Measurements from ENCODE around the gene RABEP1. TPM values are rescaled to one million over a fixed set of nuclear protein-coding genes. Genes with fewer than 3 reads are reported as not detected.
"Not testable (repeated sequence)": the region's sequence is repeated elsewhere in the genome, so short reads cannot be mapped to it uniquely, and the experiment has no call there.

Gene RABEP1
- total and polyA plus RNA-seq, 2 donors from 2014 or later = 21.1 to 47.6 TPM

GRCh38 chr17:5236938-5237540 lies 45.0 kb upstream of the RABEP1 start:
- intact Hi-C loops (cut with DNase I) = no loop called here
- FAIRE-seq (no peak), DNase-seq (no peak)
- H3K36me3 ChIP-seq (ENCODE audit: control insufficient read depth in 2 of 3, insufficient read depth in 3 of 3, low read length in 3 of 3) = no peaks in the 10 kb centered on the region
- no peaks in the 10 kb centered on the region for H3K9me3 ChIP-seq (ENCODE audit: control insufficient read depth in 2 of 3, insufficient read depth in 1 of 3, low read length in 3 of 3)
- no peaks in the 10 kb centered on the region for H3K27me3 ChIP-seq (ENCODE audit: control insufficient read depth, insufficient read depth, low read length)
- H3K4me1 ChIP-seq (ENCODE audit: control insufficient read depth in 2 of 3, insufficient read depth in 2 of 3, low read depth in 1 of 3, low read length in 3 of 3) = no peaks in the 10 kb centered on the region
- no peak overlapping the region for H3K4me3 ChIP-seq (ENCODE audit: low read length in 3 of 3)
- TF ChIP-seq CTCF (IDR thresholded peaks at IDR 0.05; ENCODE audit: borderline replicate concordance, extremely low read depth, insufficient read depth) = no peak
- no peak overlapping the region for H3K27ac ChIP-seq (ENCODE audit: low read depth in 2 of 2, low read length in 2 of 2)
- H3K9ac ChIP-seq (ENCODE audit: low read length in 3 of 3) = no peak overlapping the region

- TF ChIP-seq CTCF (IDR thresholded peaks at IDR 0.05; ENCODE audit: borderline replicate concordance, extremely low read depth, insufficient read depth) = peak; percentile 58
- intact Hi-C loops (cut with DNase I) = no loop called here
- Histone ChIP-seq H3K27me3 (ENCODE audit: control insufficient read depth, insufficient read depth, low read length) (no peaks in the 10 kb centered on the region), H3K9me3 (ENCODE audit: control insufficient read depth in 2 of 3, insufficient read depth in 1 of 3, low read length in 3 of 3) (no peaks in the 10 kb centered on the region), H3K4me1 (ENCODE audit: control insufficient read depth in 2 of 3, insufficient read depth in 2 of 3, low read depth in 1 of 3, low read length in 3 of 3) (no peaks in the 10 kb centered on the region), H3K27ac (ENCODE audit: low read depth in 2 of 2, low read length in 2 of 2) (no peak overlapping the region), H3K9ac (ENCODE audit: low read length in 3 of 3) (no peak overlapping the region), H3K4me3 (ENCODE audit: low read length in 3 of 3) (no peak overlapping the region), H3K36me3 (ENCODE audit: control insufficient read depth in 2 of 3, insufficient read depth in 3 of 3, low read length in 3 of 3) (no peaks in the 10 kb centered on the region)
- no peak for FAIRE-seq
- DNase-seq = peak in 4 of 5 donors; percentile 30 to 59 (median 42)
Observed at GRCh38 chr17:5237541-5238016, 44.5 kb upstream of the RABEP1 start.

- no peak for TF ChIP-seq CTCF (IDR thresholded peaks at IDR 0.05; ENCODE audit: borderline replicate concordance, extremely low read depth, insufficient read depth)
- H3K9ac ChIP-seq (ENCODE audit: low read length in 3 of 3) = no peak overlapping the region
- no peaks in the 10 kb centered on the region for H3K4me1 ChIP-seq (ENCODE audit: control insufficient read depth in 2 of 3, insufficient read depth in 2 of 3, low read depth in 1 of 3, low read length in 3 of 3)
- no peak overlapping the region for H3K27ac ChIP-seq (ENCODE audit: low read depth in 2 of 2, low read length in 2 of 2)
- no peaks in the 10 kb centered on the region for H3K36me3 ChIP-seq (ENCODE audit: control insufficient read depth in 2 of 3, insufficient read depth in 3 of 3, low read length in 3 of 3)
- intact Hi-C loops (cut with DNase I) = no loop called here
- FAIRE-seq = no peak
- H3K4me3 ChIP-seq (ENCODE audit: low read length in 3 of 3) = no peak overlapping the region
- no peak for DNase-seq
- no peaks in the 10 kb centered on the region for H3K9me3 ChIP-seq (ENCODE audit: control insufficient read depth in 2 of 3, insufficient read depth in 1 of 3, low read length in 3 of 3)
- H3K27me3 ChIP-seq (ENCODE audit: control insufficient read depth, insufficient read depth, low read length) = no peaks in the 10 kb centered on the region
Observed at GRCh38 chr17:5238333-5238732, 43.8 kb upstream of the RABEP1 start.

GRCh38 chr17:5239769-5240168 lies 42.3 kb upstream of the RABEP1 start:
- intact Hi-C loops (cut with DNase I); FAIRE-seq: not testable (repeated sequence)

More at GRCh38 chr17:5239769-5240168, 42.3 kb upstream of the RABEP1 start:
- H3K27me3 ChIP-seq (ENCODE audit: control insufficient read depth, insufficient read depth, low read length); H3K4me3 ChIP-seq (ENCODE audit: low read length in 3 of 3); H3K36me3 ChIP-seq (ENCODE audit: control insufficient read depth in 2 of 3, insufficient read depth in 3 of 3, low read length in 3 of 3); H3K27ac ChIP-seq (ENCODE audit: low read depth in 2 of 2, low read length in 2 of 2); H3K4me1 ChIP-seq (ENCODE audit: control insufficient read depth in 2 of 3, insufficient read depth in 2 of 3, low read depth in 1 of 3, low read length in 3 of 3); H3K9ac ChIP-seq (ENCODE audit: low read length in 3 of 3); H3K9me3 ChIP-seq (ENCODE audit: control insufficient read depth in 2 of 3, insufficient read depth in 1 of 3, low read length in 3 of 3): not testable (repeated sequence)
- DNase-seq = peak in 1 of 5 donors; percentile 35
